Adrenal gland (tissue), 12 donors: ENCODE measurements around the gene DGCR8. TPM values are rescaled to one million over a fixed set of nuclear protein-coding genes. Genes with fewer than 3 reads are reported as not detected.

Experiments
- DNase-seq, 7 donors: peaks; one replicate each; pipeline ENCODE4 v3.0.0-alpha.2; 2019 to 2020
- H3K27ac ChIP-seq, 5 donors: fragments of 200-600 bp; sonication (generic) in 4 of 5; 1 replicate in 3 of 5; 2 replicates in 2 of 5; pipeline versions ENCODE4 v1.5.1 to v1.8.0; 2016 to 2020; ENCODE audit warnings: mild to moderate bottlenecking in 1 of 5
- H3K27me3 ChIP-seq: fragments of 200-600 bp; 2 replicates; pipeline ENCODE4 v1.8.0; 2021
- H3K36me3 ChIP-seq, 2 donors: fragments of 200-600 bp; replicated peaks in 1 of 2; 1 replicate in 1 of 2; 2 replicates in 1 of 2; pipeline versions ENCODE4 v1.5.1 to v1.8.0; 2018 to 2022
- H3K4me1 ChIP-seq, 2 donors: fragments of 200-600 bp; replicated peaks in 1 of 2; 1 replicate in 1 of 2; 2 replicates in 1 of 2; pipeline versions ENCODE4 v1.5.1 to v1.8.0; 2018 to 2021
- H3K4me3 ChIP-seq, 4 donors: fragments of 200-600 bp; sonication (generic) in 3 of 4; one replicate each; pipeline ENCODE4 v1.5.1; 2016 to 2018
- H3K9me3 ChIP-seq, 3 donors: fragments of 200-600 bp; sonication (generic) in 1 of 3; replicated peaks in 1 of 3; 1 replicate in 2 of 3; 2 replicates in 1 of 3; pipeline versions ENCODE4 v1.5.1 to v1.8.0; 2016 to 2021
- POLR2A ChIP-seq, 2 donors: fragments of 450-650 bp; IDR thresholded peaks; one replicate each; pipeline ENCODE4 v1.6.1; 2017; ENCODE audit warnings: antibody characterized with exemption in 2 of 2, mild to moderate bottlenecking in 2 of 2, moderate library complexity in 1 of 2
- WGBS, 4 donors: extraction: QIAGEN DNeasy Blood & Tissue Kit in 2 of 4; methylation state at CpG; one replicate each; pipeline versions ENCODE4 v1.1.5 to v1.1.7; 2013 to 2017; 5-methylcytosine and 5-hydroxymethylcytosine counted together
- intact Hi-C, 2 donors: fragments of 100-400 bp; cut with DNase I; formaldehyde crosslinking; loops; one replicate each; pipeline versions ENCODE4 v1.14.1 to v1.15.0; 2022 to 2023
- polyA plus RNA-seq, 3 donors: library from polyadenylated mRNA; stranded (reverse); fragments of 200-250 nt in 2 of 3; fragments of 350-450 nt in 1 of 3; fragmentation: Illumina TruSeq in 1 of 3; extraction: RNeasy Lipid Tissue Mini Kit (QIAGEN cat#74804) in 1 of 3; gene quantifications; one replicate each; pipeline ENCODE4 v1.2.3, GENCODE V29; 2013 to 2014
- total RNA-seq, 9 donors: library from RNA; depleted of rRNA in 4 of 9; stranded (reverse); fragments of >200 nt in 4 of 9; fragments of 120-200 nt in 1 of 9; fragmentation: NEBNext Ultra II Directional in 1 of 9; extraction: Animal tissue kit (Norgen Biotek cat#: 25700) in 1 of 9; gene quantifications; one replicate each; pipeline versions ENCODE4 v1.1.0 to v1.2.4, GENCODE V29; 2013 to 2023
- TF ChIP-seq, protein P1 (sequence below), 6 experiments: fragments of 450-650 bp in 4 of 6; fragments of 200-600 bp in 2 of 6; sonication (generic) in 1 of 6; IDR thresholded peaks; 1 replicate in 5 of 6; 2 replicates in 1 of 6; pipeline versions ENCODE4 v1.5.1 to v1.8.0; 2016 to 2021; ENCODE audit warnings: antibody characterized with exemption in 6 of 6, mild to moderate bottlenecking in 2 of 6, moderate library complexity in 1 of 6
- donor health status: healthy with polysubstance abuse.
- donor health status: Bipolar disorder and iron deficiency.
- donor health status: DM: yes; HTN: yes; CAD: no.
- donor health status: DM: no; HTN: no; CAD: no.
- donor health status: DM: no; HTN: no; CAD: no.
- donor health status: DM: yes; HTN: yes; CAD: no.

DGCR8 gene
- total and polyA plus RNA-seq, 12 donors: 7.2 to 32.2 (median 22.4) TPM

GRCh38 chr22:20095521-20095920 lies 15.5 kb downstream of the DGCR8 start:
- H3K4me1 ChIP-seq: no peaks in the 10 kb centered on the region
- 94 to 99% (median 96%) methylated on average over 4 of the region's 4 CpGs for WGBS, 4 donors
- no peak overlapping the region for H3K27ac ChIP-seq
- H3K4me3 ChIP-seq: no peak overlapping the region
- no peaks in the 10 kb centered on the region for H3K27me3 ChIP-seq
- TF ChIP-seq, protein P1, sequence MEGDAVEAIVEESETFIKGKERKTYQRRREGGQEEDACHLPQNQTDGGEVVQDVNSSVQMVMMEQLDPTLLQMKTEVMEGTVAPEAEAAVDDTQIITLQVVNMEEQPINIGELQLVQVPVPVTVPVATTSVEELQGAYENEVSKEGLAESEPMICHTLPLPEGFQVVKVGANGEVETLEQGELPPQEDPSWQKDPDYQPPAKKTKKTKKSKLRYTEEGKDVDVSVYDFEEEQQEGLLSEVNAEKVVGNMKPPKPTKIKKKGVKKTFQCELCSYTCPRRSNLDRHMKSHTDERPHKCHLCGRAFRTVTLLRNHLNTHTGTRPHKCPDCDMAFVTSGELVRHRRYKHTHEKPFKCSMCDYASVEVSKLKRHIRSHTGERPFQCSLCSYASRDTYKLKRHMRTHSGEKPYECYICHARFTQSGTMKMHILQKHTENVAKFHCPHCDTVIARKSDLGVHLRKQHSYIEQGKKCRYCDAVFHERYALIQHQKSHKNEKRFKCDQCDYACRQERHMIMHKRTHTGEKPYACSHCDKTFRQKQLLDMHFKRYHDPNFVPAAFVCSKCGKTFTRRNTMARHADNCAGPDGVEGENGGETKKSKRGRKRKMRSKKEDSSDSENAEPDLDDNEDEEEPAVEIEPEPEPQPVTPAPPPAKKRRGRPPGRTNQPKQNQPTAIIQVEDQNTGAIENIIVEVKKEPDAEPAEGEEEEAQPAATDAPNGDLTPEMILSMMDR (IDR thresholded peaks at IDR 0.05): no peak
- TF ChIP-seq POLR2A (IDR thresholded peaks at IDR 0.05): no peak
- peaks cover 0 to 96% of the 10 kb centered on the region in 2 donors for H3K36me3 ChIP-seq
- intact Hi-C loops: loop anchor here in 1 of 2 donors (10.0 kb wide), 1 partner anchor 81 kb away; the partner anchor contains the start of gene ARVCF
- H3K9me3 ChIP-seq: no peaks in the 10 kb centered on the region
- peak in 1 of 7 donors; percentile 2 for DNase-seq

DNA sequence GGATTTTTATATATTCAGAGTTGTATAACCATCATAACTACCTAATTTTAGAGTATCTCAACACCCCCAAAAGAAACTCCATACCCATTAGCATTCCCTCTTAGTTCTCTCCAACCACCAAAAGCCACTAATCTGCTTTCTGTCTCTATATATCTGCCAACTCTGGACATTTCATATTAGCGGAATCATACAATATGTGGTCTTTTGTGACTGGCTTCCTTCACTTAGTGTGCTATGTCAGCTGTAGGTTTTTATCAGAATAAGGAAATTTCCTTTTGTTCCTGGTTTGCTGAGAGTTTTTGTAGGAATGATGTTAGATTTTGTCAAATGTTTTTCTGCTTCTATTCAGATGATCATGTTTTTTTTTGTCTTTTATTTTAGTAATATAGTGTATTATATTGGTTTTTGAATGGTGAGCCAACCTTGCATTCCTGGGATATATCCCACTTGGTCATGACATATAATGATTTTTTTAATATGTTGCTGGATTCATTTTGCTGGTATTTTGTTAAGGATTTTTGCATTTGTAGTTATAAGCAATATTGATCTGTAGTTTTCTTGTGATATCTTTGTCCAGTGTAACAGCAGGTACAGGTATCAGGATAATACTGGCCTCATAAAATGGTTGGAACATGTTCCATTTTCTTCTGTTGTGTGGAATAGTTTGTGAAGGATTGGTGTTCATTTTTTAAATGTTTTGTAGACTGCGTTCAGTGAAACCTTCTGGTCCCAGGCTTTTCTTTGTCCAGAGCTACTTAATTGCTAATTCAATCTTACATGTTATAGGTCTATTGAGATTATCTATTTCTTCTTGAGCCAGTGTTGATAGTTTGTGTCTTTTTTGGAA lies 16.8 kb downstream of the DGCR8 start:
- TF ChIP-seq POLR2A (IDR thresholded peaks at IDR 0.05): no peak
- TF ChIP-seq, protein P1 (IDR thresholded peaks at IDR 0.05): no peak
- no peaks in the 10 kb centered on the region for H3K9me3 ChIP-seq
- intact Hi-C loops: loop anchor here in 1 of 2 donors (10.0 kb wide), 1 partner anchor 82 kb away; the partner anchor contains the start of gene ARVCF
- no peaks in the 10 kb centered on the region for H3K4me1 ChIP-seq
- no peak overlapping the region for H3K27ac ChIP-seq
- WGBS, 4 donors: 95 to 98% (median 97%) methylated on average over 2 of the region's 2 CpGs
- peaks cover 0 to 96% of the 10 kb centered on the region in 2 donors for H3K36me3 ChIP-seq
- H3K4me3 ChIP-seq: no peak overlapping the region
- no peak for DNase-seq
- H3K27me3 ChIP-seq: no peaks in the 10 kb centered on the region

DNA sequence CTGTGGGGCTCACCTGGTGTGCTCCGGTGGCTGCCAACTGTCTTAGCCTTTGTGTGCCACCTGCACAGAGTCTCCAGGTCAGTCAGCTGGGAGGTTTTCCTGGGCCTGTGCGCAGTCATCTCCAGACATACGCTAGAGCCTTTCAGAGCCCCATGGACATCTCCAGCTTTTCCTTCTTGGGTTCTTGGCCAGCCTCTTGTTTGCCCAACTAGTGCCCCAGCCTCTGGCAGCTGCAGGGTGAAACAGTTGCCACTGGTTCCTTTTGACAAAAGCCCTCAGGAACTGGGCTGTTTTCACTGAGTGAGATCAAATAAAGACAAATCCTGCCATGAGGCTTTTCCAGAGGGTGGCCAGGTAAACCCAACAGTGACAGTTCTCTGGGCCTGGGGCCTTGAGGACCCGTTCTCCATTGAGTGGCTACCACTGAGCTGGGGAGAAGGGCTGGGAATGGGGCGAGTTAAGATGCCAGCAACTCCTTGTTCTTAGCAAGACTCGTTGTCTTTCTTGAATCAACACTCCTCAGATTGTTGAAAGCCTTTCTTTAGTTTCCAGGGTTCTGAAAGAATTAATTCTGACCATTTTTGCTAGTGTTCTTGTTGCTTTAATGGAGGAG lies 19.2 kb downstream of the DGCR8 start:
- no peak overlapping the region for H3K4me3 ChIP-seq
- DNase-seq: no peak
- WGBS, 4 donors: 92 to 100% (median 97%) methylated on average over 6 of the region's 6 CpGs
- H3K9me3 ChIP-seq: no peaks in the 10 kb centered on the region
- H3K27me3 ChIP-seq: no peaks in the 10 kb centered on the region
- intact Hi-C loops: loop anchor here in 1 of 2 donors (10.0 kb wide), 1 partner anchor 84 kb away; the partner anchor contains the start of gene ARVCF
- no peak overlapping the region for H3K27ac ChIP-seq
- TF ChIP-seq, protein P1 (IDR thresholded peaks at IDR 0.05): no peak
- no peak for TF ChIP-seq POLR2A (IDR thresholded peaks at IDR 0.05)
- peaks cover 0 to 88% of the 10 kb centered on the region in 2 donors for H3K36me3 ChIP-seq
- H3K4me1 ChIP-seq: no peaks in the 10 kb centered on the region

- Histone ChIP-seq H3K36me3 (peaks cover 0 to 87% of the 10 kb centered on the region in 2 donors), H3K4me1 (no peaks in the 10 kb centered on the region), H3K4me3 (no peak overlapping the region), H3K9me3 (no peaks in the 10 kb centered on the region), H3K27ac (no peak overlapping the region), H3K27me3 (no peaks in the 10 kb centered on the region)
- TF ChIP-seq, protein P1 (IDR thresholded peaks at IDR 0.05): no peak
- no peak for TF ChIP-seq POLR2A (IDR thresholded peaks at IDR 0.05)
- 79 to 87% (median 83%) methylated on average over 8 of the region's 8 CpGs for WGBS, 4 donors
- intact Hi-C loops: no loop called here
- no peak for DNase-seq
Measured at GRCh38 chr22:20101638-20102037, 21.6 kb downstream of the DGCR8 start.
